Measurements from ENCODE around the gene MORC1.
A peak's percentile ranks its signal among the peaks of the same experiment; 100 is the strongest.
"Not testable (repeated sequence)": the region's sequence is repeated elsewhere in the genome, so short reads cannot be mapped to it uniquely, and the experiment has no call there.

Gene MORC1

GRCh38 chr3:109117939-109118338 is at the start of gene MORC1:
Gene MORC1, minus strand, starts transcription at chr3:109118134. Its CDS starts 75 bp downstream, at chr3:109118059.
- DNase-seq = no peak

- no peak for DNase-seq
Observed at GRCh38 chr3:109165905-109166304, 48.0 kb upstream of the MORC1 start.

- DNase-seq = no peak
Observed at GRCh38 chr3:109161487-109162123, 43.7 kb upstream of the MORC1 start.

GRCh38 chr3:109155828-109156227 is 37.9 kb upstream of the MORC1 start:
- no peak for DNase-seq

GRCh38 chr3:109154979-109155378 is 37.0 kb upstream of the MORC1 start:
- DNase-seq = no peak

GRCh38 chr3:109152320-109152719 is 34.4 kb upstream of the MORC1 start:
- DNase-seq = no peak

- no peak for DNase-seq
Observed at GRCh38 chr3:109149078-109149477, 31.1 kb upstream of the MORC1 start.

GRCh38 chr3:109143646-109144045 is 25.7 kb upstream of the MORC1 start:
- no peak for DNase-seq

GRCh38 chr3:109140318-109140717 is 22.4 kb upstream of the MORC1 start:
- DNase-seq = no peak

GRCh38 chr3:109137761-109138160 is 19.8 kb upstream of the MORC1 start:
- no peak for DNase-seq

- DNase-seq = no peak
Observed at GRCh38 chr3:109136523-109136922, 18.6 kb upstream of the MORC1 start, which contains the start of gene C3orf85. Gene C3orf85, plus strand, starts transcription at chr3:109136719. Its CDS starts 129 bp downstream, at chr3:109136848.

- DNase-seq = not testable (repeated sequence)
Observed at GRCh38 chr3:109133474-109133816, 15.5 kb upstream of the MORC1 start.

- no peak for DNase-seq
Observed at GRCh38 chr3:109132801-109133473, 15.0 kb upstream of the MORC1 start.

- DNase-seq = no peak
Observed at GRCh38 chr3:109131276-109131675, 13.3 kb upstream of the MORC1 start.

GRCh38 chr3:109127553-109127952 is 9.6 kb upstream of the MORC1 start:
- DNase-seq = no peak

- no peak for DNase-seq
Observed at GRCh38 chr3:109125902-109126301, 8.0 kb upstream of the MORC1 start.

- no peak for DNase-seq
Observed at GRCh38 chr3:109122690-109123089, 4.8 kb upstream of the MORC1 start.

- no peak for DNase-seq
Observed at GRCh38 chr3:109118584-109118983, 650 bp upstream of the MORC1 start.

- DNase-seq = no peak
Observed at GRCh38 chr3:109116031-109116430, 1.9 kb downstream of the MORC1 start.

GRCh38 chr3:109115451-109115850 is 2.5 kb downstream of the MORC1 start:
- no peak for DNase-seq

- DNase-seq = no peak
Observed at GRCh38 chr3:109114746-109115145, 3.2 kb downstream of the MORC1 start.

GRCh38 chr3:109112946-109113760 is 4.8 kb downstream of the MORC1 start:
- no peak for DNase-seq

GRCh38 chr3:109109574-109109973 is 8.4 kb downstream of the MORC1 start:
- DNase-seq = no peak

- peak; percentile 22 for DNase-seq
Observed at GRCh38 chr3:109098079-109098644, 19.8 kb downstream of the MORC1 start.

Measured in NCI-H510A treated with DMSO at 0.1 percent for 48 hours (cell line).